Measurements from ENCODE around the gene ARMC7.
"Not testable (repeated sequence)": the region's sequence is repeated elsewhere in the genome, so short reads cannot be mapped to it uniquely, and the experiment has no call there.

ARMC7 gene

GRCh38 chr17:75160211-75160610 is 50.4 kb downstream of the ARMC7 start:
- H3K4me3 Mint-ChIP-seq = no peak overlapping the region
- no peaks in the 10 kb centered on the region for H3K9me3 Mint-ChIP-seq
- peaks cover 4% of the 10 kb centered on the region for H3K4me1 Mint-ChIP-seq
- no peak for ATAC-seq
- H3K27me3 Mint-ChIP-seq = no peaks in the 10 kb centered on the region
- no peak overlapping the region for H3K27ac Mint-ChIP-seq
- no peaks in the 10 kb centered on the region for H3K36me3 Mint-ChIP-seq (ENCODE audit: low read depth)
- DNase-seq = no peak

- ATAC-seq (no peak), DNase-seq (no peak)
- H3K27ac Mint-ChIP-seq = no peak overlapping the region
- H3K9me3 Mint-ChIP-seq = no peaks in the 10 kb centered on the region
- H3K4me3 Mint-ChIP-seq = no peak overlapping the region
- H3K4me1 Mint-ChIP-seq = no peaks in the 10 kb centered on the region
- H3K36me3 Mint-ChIP-seq (ENCODE audit: low read depth) = peaks cover 12% of the 10 kb centered on the region
- H3K27me3 Mint-ChIP-seq = no peaks in the 10 kb centered on the region
Measured at GRCh38 chr17:75163074-75163473, 53.3 kb downstream of the ARMC7 start.

- not testable (repeated sequence) for H3K27me3 Mint-ChIP-seq, DNase-seq, H3K9me3 Mint-ChIP-seq, H3K27ac Mint-ChIP-seq, H3K4me3 Mint-ChIP-seq, ATAC-seq, H3K4me1 Mint-ChIP-seq
- peaks cover 16% of the 10 kb centered on the region for H3K36me3 Mint-ChIP-seq (ENCODE audit: low read depth)
Measured at GRCh38 chr17:75164606-75165005, 54.8 kb downstream of the ARMC7 start.

GRCh38 chr17:75168998-75169397 is 59.2 kb downstream of the ARMC7 start:
- ATAC-seq (no peak), DNase-seq (no peak)
- no peaks in the 10 kb centered on the region for H3K9me3 Mint-ChIP-seq
- H3K4me3 Mint-ChIP-seq = no peak overlapping the region
- no peaks in the 10 kb centered on the region for H3K27me3 Mint-ChIP-seq
- no peak overlapping the region for H3K27ac Mint-ChIP-seq
- H3K4me1 Mint-ChIP-seq = peaks cover 17% of the 10 kb centered on the region
- H3K36me3 Mint-ChIP-seq (ENCODE audit: low read depth) = peaks cover 36% of the 10 kb centered on the region

- H3K27ac Mint-ChIP-seq = peak overlapping the region; percentile 52
- no peak for DNase-seq
- H3K4me1 Mint-ChIP-seq = peaks cover 27% of the 10 kb centered on the region
- peaks cover 52% of the 10 kb centered on the region for H3K36me3 Mint-ChIP-seq (ENCODE audit: low read depth)
- no peaks in the 10 kb centered on the region for H3K27me3 Mint-ChIP-seq
- no peak for ATAC-seq
- H3K4me3 Mint-ChIP-seq = no peak overlapping the region
- H3K9me3 Mint-ChIP-seq = no peaks in the 10 kb centered on the region
Measured at GRCh38 chr17:75173526-75173925, 63.8 kb downstream of the ARMC7 start.

- Mint-ChIP-seq H3K9me3 (no peaks in the 10 kb centered on the region), H3K4me1 (peaks cover 41% of the 10 kb centered on the region), H3K27me3 (no peaks in the 10 kb centered on the region), H3K27ac (peak overlapping the region; percentile 39), H3K36me3 (ENCODE audit: low read depth) (peaks cover 63% of the 10 kb centered on the region), H3K4me3 (no peak overlapping the region)
- ATAC-seq (no peak), DNase-seq (no peak)
Measured at GRCh38 chr17:75174996-75175395, 65.2 kb downstream of the ARMC7 start.

- Mint-ChIP-seq H3K27ac (peak overlapping the region; percentile 62), H3K4me3 (no peak overlapping the region), H3K36me3 (ENCODE audit: low read depth) (peaks cover 72% of the 10 kb centered on the region), H3K9me3 (no peaks in the 10 kb centered on the region), H3K4me1 (peaks cover 52% of the 10 kb centered on the region), H3K27me3 (no peaks in the 10 kb centered on the region)
- DNase-seq (no peak), ATAC-seq (no peak)
Measured at GRCh38 chr17:75176625-75177024, 66.9 kb downstream of the ARMC7 start.

GRCh38 chr17:75178453-75178852 is 68.7 kb downstream of the ARMC7 start:
- Mint-ChIP-seq H3K27ac (no peak overlapping the region), H3K4me3 (no peak overlapping the region), H3K9me3 (no peaks in the 10 kb centered on the region), H3K36me3 (ENCODE audit: low read depth) (peaks cover 62% of the 10 kb centered on the region), H3K4me1 (peaks cover 47% of the 10 kb centered on the region), H3K27me3 (no peaks in the 10 kb centered on the region)
- DNase-seq (no peak), ATAC-seq (no peak)
